DMS153 treated with DMSO at 0.1 percent for 48 hours (cell line): ENCODE data around the gene COX6B2.

Experiments
- DNase-seq: peaks from one replicate; lab custom pipeline; 2025; ENCODE audit not compliant: unreplicated experiment; lab: John Stamatoyannopoulos, UW

COX6B2 gene

DNA sequence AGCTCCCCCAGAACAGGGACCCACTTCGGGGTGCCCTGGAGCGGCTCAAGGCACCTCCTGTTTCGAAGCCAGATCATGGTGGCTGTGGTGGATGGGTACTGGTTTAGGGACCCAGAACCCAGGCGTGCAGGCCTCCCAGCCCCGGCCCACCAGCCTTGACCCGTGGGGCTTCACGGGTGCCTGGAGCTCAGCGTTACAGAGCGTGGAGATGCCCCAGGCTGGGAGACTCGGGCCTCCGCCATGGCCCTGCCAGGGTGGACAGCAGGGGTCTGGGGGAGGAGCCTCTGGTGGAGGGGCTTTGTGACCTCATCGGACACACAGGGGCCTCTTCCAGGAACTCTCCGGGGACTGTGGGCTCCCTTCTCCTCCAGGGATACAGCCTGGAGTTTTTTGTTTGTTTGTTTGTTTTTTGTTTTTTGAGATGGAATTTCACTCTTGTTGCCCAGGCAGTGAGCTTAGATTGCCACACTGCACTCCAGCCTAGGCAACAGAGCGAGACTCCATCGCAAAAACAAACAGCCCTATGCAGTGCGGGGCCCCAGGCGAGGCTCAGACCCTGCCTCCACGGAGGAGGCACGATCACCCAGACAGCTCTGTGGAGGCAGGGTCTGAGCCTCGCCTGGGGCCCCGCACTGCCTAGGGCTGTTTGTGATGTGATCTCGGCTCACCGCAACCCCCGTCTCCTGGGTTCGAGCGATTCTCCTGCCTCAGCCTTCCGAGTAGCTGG lies 8.6 kb upstream of the COX6B2 start, which contains the start of gene GARIN5B:
Gene GARIN5B (minus strand): TSS at position 271 of the 727 bp plus-strand sequence. CDS start 194 bp downstream, at position 77.
- no peak for DNase-seq

GRCh38 chr19:55362174-55362989 lies 7.9 kb upstream of the COX6B2 start:
- DNase-seq: no peak

GRCh38 chr19:55360902-55361301 lies 6.4 kb upstream of the COX6B2 start:
- no peak for DNase-seq

DNA sequence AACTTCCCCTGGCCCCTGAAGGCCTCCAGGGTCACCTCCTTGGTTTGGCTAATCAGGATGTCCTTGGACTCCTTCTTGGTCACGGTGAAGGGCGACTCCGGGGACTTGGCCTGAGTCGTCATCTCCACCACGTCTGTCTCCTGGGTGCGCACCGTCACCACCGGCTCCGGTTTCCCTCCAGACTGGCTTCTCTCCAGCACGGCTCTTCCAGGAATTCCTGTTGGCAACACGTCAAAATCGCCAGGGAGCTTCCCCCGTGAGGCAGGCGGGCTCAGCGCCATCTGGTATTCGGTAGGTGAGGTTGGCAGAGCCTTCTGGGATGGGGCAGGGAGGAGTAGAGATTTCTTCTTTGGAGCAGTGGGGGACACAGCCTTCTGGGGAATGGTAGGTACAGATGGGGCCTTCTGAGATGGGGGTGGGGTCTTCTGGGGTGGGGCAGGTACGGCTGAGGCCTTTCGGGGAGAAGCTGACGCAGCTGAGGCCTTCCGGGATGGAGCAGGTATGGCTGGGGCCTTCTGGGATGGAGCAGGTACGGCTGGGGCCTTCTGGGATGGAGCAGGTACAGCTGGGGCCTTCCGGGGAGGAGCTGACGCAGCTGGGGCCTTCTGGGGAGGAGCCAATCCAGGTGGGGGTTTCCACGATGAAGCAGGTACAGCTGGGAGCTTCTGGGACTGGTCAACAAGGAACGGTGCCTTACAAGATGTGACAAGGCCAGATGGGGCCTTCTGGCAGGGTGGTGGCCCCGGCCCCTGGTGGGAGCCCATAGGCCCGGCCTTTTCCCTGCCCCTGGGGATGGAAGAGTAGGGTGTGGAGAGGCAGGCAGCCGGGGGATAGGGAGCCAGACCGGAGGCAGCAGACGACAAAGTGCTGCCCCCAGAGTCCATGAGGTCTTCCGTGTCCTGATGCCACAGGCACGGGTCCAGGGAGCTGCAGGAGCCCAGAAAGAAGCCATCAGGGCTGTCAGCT lies 4.7 kb upstream of the COX6B2 start:
- DNase-seq: no peak

DNA sequence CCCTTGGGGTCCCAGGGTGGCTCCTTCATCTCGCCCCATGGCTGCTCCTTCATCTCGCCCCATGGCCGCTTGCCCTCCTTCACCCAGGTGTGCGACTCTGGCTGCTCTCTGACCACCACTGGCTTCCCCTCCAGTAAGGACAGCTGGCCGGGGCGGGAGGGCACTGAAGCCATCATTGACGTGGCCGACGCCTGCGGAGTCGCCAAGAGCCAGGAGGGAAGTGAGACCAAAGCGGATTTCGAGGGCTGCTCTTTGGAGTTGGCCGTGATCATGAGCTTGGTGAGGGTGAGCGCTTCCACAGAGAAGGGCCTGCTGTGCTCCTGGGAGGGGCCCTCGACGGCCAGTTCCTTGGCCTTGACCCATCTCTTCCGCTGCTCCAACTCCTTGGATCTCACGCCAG lies 4.0 kb upstream of the COX6B2 start:
- no peak for DNase-seq

DNA sequence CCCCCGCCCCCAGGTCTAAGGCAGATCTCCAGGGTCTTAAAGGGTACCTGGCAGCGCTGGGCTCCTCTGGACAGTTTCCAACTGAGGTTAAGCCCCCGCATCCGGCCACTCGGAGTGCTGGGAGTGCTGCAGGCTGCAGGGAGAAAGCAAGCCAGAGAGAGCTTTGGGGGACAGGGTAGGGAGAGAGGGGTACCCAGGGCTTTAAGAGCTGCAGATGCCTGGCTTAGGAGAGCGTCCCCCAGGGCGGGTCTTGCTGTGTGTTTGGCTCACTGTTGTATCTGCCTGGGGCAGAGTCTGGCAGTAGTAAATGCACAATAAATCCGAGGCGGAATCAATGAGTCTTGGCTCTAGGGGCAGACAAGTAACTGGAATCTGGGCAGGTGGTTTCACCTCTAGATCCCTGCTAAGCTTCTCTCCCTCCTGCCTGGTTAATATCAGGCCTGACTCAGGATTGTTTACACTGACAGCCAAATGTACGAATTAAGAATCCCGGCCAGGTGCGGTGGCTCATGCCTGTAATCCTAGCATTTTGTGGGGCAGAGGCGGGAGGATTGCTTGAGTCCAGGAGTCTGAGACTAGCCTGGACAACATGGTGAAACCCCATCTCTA lies 798 bp upstream of the COX6B2 start:
- no peak for DNase-seq

DNA sequence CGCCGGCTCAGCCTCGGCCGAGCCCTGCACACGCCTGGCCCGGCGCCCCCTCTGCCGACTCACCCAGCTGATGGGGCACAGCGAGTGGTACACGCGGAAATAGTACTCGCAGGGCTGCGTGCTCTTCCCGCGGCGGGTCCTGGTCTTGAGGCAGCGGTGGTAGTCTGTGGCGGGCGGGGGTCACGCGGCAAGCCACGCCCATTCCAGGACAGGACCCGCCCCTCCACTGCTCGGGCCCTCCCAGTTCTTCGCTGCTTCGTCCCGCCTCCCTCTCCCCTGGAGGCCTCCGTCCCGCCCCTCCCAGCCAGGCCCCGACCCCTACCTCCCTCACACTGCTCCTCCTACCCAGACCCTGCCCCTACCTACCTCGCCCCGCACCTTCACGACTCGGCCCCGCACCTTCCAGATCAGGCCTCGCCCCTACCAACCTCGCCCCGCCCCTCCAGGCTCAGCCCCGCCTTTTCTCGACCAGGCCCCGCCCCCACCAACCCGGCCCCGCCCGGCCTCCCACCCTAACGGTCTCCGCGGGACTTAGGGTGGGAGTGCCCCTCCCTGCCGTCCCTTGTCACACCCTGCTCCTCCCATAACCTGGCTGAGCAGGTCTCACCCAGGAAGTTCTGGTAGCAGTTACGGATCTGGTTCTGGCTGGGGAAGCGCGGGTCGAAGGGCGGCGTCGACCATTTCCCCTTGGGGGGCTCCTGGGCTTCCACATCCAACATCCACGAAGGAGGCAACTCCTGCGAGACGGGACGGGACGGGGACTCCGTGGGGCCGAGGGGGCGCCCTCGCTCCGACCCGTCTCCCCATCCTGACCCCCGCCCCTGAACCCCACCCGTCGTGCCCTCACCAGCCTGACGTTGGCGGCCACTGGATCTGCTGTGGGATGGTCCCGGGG lies 469 bp downstream of the COX6B2 start:
- DNase-seq: peak; percentile 28

DNA sequence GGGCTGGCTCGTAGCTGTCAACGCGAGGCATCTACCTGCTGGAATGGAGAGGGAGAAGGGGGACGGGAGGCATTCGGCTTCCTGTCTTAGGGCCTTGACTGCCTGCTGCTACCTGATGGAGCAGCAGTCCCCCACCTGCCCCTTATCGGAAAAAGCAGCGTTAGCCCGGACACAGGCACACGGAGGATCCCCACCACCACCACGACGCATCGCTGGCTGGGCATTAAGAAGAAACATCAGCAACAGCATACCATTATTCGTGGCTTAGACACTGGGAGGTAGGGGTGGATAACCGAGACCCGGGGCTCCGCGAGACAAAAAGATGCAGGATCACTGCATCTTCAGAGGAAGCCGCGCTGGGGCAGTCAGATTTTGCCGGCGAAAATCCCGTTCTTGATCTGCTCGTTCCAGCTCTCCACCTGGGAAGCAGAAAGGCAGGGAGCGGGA lies 1.1 kb downstream of the COX6B2 start:
- no peak for DNase-seq

DNA sequence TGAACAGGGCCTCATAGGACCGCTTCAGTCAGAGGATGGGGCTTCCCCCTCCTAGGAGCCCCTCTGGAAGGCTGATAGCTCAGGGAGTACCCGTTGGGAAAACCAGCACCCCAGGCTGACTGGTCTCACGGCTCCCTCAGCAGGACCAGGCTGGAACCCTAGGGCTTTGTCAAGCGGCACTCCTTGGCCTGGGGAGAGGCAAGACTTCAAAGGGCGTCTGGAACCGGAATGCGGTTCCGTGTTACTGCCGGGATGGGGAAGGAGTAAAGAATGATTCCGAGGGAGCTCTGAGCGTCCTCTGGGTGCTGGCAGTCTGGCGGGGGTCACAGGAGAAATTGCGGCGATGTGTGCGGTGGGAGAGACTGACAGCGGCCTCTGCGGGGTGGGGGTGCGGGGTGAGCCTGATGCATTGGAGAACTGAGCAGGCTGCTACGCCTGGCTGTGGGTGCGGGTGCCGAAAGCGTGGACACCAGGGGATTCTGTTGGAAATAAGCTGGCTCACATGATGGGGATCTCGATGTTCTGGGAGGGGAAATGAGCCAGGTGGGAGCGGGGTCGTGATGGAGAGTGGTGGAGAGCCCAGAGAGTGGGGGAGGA lies 1.9 kb downstream of the COX6B2 start:
- DNase-seq: no peak

DNA sequence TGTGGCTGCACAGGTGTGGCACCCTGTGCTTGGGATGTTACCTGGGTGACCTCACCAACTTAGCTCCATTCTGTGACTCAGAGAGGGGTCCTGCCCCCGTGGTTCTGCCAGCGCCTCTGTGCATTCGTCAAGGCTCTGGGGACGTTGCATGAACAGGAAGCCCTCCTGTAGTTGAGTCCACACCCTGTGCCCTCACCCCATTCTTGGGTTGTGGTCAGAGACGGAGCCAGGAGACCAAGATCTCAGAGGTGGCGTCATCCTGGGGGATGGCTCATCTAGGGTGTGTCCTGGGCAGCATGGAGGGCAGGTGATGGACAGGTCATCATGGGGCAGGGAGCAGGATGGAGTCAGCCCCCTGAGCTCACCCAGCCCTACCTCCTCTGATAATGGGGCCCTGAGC lies 2.5 kb downstream of the COX6B2 start:
- DNase-seq: no peak

- no peak for DNase-seq
These were observed 3.8 kb downstream of the COX6B2 start for GRCh38 chr19:55350620-55351315.

DNA sequence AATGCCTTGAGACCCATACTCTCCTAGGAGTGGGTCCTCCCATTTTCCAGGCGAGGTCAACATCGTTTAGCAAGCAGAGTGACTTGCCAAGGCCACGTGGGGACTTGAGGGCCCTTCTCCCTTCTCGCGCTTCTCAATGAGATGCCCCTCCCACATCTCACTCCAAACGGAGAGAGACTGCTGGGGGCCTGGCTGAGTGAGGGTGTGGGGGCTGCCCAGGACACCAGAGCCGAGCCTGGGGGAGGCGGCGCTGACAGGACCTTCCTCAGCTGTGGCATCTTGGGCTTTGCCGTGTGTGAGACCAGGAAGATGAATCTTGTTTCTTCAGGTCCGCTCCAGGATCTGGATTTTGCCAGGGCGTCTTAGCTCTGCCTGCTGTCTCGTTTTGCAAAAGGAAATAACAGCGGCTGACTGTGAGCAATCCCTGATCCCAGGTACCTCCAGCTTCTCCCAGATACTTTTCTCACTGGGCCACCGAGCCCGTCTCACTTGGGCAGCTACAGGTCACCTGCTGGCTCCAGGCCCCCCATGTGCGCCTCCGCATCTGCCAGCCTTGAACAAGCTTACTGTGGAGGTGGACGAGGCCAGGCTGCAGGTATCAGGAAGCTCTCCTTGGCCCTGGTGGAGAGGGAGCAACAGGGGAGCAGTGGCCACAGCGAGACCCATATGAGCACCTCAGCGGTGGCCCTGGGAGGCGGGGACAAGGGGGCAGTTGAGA lies 6.0 kb downstream of the COX6B2 start:
- DNase-seq: no peak

DNA sequence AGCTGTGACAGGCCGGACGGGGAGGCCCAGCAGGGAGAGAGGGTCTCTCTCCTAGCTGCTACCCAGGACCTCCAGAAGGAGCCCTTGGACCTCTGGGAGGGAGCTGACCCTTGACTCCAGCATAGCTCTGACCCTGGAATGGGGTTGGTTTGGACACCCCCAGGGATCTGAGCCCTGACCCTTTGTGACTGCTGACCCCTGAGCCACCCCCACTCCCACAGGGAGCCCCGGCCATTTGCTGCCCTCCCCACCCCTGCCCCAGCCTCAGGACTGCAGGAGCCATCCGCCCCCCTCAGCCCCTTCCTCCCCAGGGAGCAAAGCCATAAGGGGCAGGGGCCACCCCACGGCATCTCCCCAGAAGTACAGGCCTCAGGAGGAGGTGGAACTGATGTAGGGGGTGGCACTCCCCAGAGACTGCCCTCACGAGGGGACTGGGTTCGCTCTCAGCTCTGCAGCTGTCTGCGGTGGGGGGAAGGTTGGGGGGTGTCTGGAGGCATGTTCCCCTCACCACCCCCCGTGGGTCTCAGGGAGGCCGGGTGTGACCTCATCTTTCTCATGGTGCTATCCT lies 7.0 kb downstream of the COX6B2 start:
- DNase-seq: no peak

- no peak for DNase-seq
These were observed 7.6 kb downstream of the COX6B2 start for GRCh38 chr19:55346725-55347441.

- DNase-seq: no peak
These were observed 8.4 kb downstream of the COX6B2 start for GRCh38 chr19:55345818-55346724.
